DMS114 treated with DMSO at 0.1 percent for 48 hours (cell line): ENCODE data around the gene CYP26A1.

Experiments
- DNase-seq: peaks from one replicate; lab custom pipeline; 2025; ENCODE audit not compliant: unreplicated experiment; lab: John Stamatoyannopoulos, UW

Gene CYP26A1, protein sequence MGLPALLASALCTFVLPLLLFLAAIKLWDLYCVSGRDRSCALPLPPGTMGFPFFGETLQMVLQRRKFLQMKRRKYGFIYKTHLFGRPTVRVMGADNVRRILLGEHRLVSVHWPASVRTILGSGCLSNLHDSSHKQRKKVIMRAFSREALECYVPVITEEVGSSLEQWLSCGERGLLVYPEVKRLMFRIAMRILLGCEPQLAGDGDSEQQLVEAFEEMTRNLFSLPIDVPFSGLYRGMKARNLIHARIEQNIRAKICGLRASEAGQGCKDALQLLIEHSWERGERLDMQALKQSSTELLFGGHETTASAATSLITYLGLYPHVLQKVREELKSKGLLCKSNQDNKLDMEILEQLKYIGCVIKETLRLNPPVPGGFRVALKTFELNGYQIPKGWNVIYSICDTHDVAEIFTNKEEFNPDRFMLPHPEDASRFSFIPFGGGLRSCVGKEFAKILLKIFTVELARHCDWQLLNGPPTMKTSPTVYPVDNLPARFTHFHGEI

GRCh38 chr10:93073539-93074146 is at the start of gene CYP26A1:
CYP26A1 (plus strand) TSS chr10:93073893; CDS start chr10:93073935, 42 bp downstream.
- DNase-seq = no peak

- no peak for DNase-seq
Measured at GRCh38 chr10:93026072-93026471, 47.6 kb upstream of the CYP26A1 start.

- DNase-seq = no peak
Measured at GRCh38 chr10:93027508-93027907, 46.2 kb upstream of the CYP26A1 start.

DNA sequence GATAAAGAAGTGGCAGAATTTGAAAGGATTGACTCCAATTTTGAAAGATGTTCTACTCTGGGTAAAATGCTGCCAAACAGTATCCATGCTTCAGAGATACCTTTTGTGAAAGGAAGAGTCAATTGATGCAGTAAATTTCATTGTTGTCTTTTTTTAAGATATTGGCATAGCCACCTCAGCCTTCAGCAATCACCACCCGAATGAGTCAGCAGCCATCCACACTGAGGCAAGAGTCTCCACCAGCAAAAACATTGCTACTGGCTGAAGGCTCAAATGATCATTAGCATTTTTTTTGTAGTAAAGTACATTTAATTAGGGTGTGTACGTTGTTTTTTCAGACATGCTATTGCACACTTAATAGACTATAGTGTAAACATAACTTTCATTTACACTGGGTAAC is 44.8 kb upstream of the CYP26A1 start:
- no peak for DNase-seq

GRCh38 chr10:93030409-93030808 is 43.3 kb upstream of the CYP26A1 start:
- DNase-seq = no peak

DNA sequence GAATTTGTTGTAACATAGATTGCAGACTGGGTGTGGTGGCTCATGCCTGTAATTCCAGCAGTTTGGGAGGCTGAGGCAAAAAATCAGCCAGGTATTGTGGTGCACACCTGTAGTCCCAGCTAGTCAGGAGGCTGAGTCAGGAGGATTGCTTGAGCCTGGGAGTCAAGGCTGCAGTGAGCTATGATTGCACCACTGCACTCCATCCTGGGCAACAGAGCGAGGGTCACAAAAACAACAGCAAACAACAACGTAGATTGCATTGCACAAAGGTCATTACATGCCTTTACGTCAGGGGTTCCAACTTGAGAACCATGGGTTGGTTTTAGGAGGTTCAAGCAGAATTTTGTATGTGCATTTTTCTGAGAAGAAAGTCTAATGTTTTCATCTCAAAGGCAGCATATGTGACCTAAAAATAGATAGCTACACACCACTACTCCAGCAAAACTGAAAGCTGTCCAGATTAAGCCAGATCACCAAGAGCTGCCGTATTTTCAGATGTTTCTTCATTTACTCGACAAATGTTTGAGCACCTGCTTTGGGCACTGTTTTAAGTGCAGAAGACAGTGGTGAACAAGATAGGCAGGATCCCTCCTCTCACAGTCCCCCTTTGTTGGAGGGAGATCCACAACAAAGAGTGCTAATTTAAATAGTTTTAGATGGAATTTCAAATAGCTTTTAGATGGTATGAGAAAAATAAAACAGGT is 41.4 kb upstream of the CYP26A1 start:
- DNase-seq = no peak

- DNase-seq = no peak
Measured at GRCh38 chr10:93032809-93033137, 40.9 kb upstream of the CYP26A1 start.

DNA sequence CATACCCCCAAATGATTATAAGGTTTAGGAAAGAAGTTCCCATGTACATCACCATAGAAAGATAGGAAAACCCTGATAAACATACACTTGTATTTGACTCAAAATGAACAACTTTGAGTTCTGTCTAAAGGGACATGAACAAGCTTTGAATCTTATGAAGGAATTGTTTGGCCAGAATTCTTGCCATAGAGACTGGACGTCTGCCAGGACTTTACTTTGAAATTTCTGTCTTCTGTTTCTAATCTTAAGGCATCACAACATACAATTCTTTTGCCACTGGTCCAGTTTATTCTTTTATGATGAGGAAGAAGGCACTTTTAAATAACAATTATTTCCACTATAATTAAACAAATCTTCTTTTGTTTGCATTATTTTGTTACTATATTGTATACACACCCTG is 39.3 kb upstream of the CYP26A1 start:
- DNase-seq = no peak

GRCh38 chr10:93039110-93039509 is 34.6 kb upstream of the CYP26A1 start:
- DNase-seq = no peak

DNA sequence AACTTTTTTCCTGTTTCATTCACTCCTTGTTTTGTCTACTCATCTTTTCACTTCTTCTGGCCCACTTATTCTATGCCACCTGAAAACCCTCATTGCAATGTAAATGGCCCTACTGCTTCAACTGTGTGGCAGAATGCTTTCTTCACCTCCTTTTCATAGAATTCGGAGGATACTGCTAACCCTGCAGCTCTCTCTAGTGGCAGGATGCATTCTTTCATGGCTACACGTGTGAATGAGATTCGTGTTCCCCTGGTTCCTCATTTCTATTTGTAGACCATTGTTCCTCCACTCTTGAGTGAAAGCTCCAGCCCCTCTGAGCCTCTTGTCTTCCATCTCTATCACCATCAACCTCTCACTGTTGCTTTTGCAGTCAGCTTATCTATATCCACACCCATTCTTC is 34.0 kb upstream of the CYP26A1 start:
- DNase-seq = peak; percentile 25

- no peak for DNase-seq
Measured at GRCh38 chr10:93054486-93054885, 19.2 kb upstream of the CYP26A1 start.

DNA sequence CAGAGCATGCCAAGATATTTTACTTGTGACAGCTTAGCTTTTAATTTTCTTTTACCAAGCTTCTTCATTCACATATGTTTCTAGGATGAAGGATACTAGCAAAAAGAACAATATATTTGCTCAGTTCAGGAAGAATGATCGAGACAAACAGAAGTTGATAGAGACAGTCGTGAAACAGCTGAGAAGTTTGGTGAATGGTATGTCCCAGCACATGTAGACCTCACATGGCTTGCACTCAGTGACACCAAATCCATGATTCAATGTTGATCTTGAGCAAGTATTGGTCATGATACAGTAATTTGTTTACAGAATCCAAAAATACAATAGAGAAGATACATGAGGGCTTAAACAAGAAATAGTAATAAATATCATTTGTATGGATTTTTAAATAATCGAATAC is 15.6 kb upstream of the CYP26A1 start:
- no peak for DNase-seq

- no peak for DNase-seq
Measured at GRCh38 chr10:93059975-93060886, 13.5 kb upstream of the CYP26A1 start, which contains the start of gene CYP26C1. CYP26C1 (plus strand) TSS chr10:93060798; CDS start chr10:93061264, 466 bp downstream.

DNA sequence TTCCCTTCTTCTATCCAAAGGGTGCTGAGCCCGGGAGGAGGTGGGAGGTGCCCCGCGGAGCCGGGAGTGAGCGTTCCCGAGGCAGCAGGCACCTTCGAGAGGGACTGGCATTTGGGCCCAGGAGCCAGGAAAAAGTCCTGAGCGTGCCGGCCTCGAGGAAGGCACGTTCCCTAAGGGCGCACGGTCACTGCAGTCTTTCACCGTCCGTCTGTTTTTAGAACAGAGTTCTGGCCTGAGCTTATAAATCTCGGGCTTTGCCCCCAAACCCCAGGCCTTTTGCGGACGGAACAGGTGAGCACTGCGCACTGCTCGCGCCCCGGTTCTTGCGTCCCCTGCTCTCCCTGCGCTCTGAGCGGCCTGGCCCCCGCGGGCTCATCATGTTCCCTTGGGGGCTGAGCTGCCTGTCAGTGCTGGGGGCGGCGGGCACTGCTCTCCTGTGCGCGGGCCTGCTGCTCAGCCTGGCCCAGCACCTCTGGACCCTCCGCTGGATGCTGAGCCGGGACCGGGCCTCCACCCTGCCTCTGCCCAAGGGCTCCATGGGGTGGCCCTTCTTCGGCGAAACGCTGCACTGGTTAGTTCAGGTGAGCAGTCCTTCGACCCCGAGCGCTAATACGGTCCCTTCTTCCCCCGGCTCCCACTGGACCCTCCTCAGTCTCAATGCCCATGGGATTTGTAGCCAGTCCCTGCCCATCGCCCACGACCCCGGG is 12.7 kb upstream of the CYP26A1 start:
- no peak for DNase-seq

DNA sequence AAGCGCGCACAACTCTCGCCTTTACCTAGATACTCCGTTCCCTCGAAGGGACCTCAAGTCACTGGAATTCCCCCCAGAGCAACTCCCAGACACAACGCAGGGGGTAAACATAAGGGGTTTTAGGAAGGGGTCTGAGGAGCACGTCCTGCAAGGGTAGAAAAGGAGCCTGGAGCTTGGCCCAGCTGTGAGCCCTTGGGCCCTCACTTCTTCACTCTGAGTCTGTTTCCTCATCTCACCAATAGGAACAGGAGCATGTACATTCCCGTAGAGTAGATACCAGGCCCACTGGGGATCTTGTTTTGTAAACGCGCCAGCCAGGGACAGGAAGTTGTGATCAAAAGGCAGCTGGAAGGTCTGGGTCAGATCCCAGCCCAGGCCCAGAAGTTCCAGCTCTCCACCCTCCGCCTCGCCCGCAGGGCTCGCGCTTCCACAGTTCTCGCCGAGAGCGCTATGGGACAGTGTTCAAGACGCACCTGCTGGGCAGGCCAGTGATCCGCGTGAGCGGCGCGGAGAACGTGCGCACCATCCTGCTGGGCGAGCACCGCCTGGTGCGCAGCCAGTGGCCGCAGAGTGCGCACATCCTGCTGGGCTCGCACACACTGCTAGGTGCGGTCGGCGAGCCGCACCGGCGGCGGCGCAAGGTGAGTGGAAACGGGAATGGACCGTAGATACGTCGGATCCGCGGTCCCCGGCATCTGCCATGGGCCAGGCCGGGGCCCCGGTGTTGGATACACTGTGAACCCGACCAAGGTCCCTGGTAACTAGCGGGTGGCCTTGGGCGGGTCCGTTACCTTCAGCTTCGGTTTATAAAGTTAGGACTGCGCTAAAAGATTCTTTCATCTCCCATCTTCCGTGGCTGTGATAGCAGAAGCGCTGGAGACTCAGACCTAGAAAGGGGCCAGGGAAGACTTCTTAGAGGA is 11.8 kb upstream of the CYP26A1 start:
- DNase-seq = no peak

DNA sequence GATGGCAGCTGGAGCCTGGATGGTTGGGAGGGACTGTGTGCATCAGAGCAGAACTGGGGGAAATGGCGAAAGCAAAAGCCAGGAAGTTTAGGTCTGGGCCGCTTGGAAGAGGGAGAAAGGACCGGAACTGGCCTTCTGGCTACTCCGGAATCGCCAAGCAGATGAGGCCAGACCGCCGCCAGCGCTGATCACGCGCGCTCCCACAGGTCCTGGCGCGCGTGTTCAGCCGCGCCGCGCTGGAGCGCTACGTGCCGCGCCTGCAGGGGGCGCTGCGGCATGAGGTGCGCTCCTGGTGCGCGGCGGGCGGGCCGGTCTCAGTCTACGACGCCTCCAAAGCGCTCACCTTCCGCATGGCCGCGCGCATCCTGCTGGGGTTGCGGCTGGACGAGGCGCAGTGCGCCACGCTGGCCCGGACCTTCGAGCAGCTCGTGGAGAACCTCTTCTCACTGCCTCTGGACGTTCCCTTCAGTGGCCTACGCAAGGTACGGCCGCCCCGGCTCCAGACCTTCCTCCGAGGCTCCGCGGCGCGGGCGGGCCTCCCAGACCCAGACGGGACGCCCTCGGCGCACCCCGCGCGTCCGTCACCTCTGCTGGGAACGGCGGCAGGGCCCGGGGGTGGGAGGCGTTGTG is 11.1 kb upstream of the CYP26A1 start:
- peak; percentile 62 for DNase-seq

DNA sequence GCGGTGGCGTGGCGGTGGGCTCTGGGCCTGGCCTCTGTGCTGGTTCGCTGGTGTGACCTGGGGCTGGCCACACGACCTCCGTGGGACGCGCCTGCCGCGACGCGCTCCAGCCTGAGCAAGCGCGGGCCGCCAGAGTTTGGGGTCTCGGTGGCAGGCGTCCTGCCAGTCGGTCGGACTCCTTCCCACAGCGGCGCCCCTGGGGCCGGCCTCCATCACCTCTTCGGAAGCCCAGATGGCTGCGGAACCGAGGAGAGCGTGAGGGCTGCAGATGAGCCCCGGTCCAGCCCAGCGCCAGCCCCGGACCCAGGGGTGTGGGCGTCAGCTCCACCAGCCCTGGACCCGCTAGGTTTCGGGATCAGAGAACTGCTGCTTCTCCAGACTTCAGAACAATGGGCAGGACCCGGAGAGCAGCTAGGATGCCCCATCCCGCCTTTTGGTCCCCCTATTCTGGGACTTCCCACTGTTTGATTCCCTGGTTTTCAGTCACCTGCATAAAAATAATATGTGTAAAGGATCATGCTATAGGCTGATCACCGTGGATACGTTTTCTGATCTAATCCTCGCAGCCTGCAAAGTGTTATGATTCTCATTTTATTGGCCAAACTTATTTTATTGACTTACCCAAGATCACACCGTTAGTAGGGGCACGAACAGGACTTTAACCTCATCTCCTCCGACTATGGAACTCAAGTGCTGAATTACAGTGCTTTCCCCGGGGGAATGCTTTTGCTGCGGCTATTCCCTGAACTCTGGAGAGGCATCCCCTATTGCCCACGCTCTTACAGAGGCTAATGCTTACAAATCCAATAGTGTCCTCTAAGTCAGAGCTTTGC is 10.3 kb upstream of the CYP26A1 start:
- no peak for DNase-seq
